Keratinocyte (primary cell): ENCODE results near the gene NLRC5.

Experiments
- EZH2 ChIP-seq: IDR thresholded peaks from one replicate; pipeline ENCODE4 v1.6.1; 2012; ENCODE audit warnings: inconsistent platforms, mild to moderate bottlenecking, low read length, moderate library complexity
- TF ChIP-seq, protein P1 (sequence below), 3 experiments: IDR thresholded peaks in 1 of 3; conservative IDR thresholded peaks in 1 of 3; optimal IDR thresholded peaks in 1 of 3; 2 replicates in 2 of 3; 3 replicates in 1 of 3; pipeline versions ENCODE3 to v1.5.1; 2011; ENCODE audit warnings: low read length in 3 of 3, mild to moderate bottlenecking in 3 of 3, moderate library complexity in 2 of 3, control low read depth in 1 of 3, inconsistent platforms in 1 of 3; ENCODE audit not compliant: insufficient read depth in 2 of 3; ENCODE audit errors: extremely low read depth in 1 of 3

DNA sequence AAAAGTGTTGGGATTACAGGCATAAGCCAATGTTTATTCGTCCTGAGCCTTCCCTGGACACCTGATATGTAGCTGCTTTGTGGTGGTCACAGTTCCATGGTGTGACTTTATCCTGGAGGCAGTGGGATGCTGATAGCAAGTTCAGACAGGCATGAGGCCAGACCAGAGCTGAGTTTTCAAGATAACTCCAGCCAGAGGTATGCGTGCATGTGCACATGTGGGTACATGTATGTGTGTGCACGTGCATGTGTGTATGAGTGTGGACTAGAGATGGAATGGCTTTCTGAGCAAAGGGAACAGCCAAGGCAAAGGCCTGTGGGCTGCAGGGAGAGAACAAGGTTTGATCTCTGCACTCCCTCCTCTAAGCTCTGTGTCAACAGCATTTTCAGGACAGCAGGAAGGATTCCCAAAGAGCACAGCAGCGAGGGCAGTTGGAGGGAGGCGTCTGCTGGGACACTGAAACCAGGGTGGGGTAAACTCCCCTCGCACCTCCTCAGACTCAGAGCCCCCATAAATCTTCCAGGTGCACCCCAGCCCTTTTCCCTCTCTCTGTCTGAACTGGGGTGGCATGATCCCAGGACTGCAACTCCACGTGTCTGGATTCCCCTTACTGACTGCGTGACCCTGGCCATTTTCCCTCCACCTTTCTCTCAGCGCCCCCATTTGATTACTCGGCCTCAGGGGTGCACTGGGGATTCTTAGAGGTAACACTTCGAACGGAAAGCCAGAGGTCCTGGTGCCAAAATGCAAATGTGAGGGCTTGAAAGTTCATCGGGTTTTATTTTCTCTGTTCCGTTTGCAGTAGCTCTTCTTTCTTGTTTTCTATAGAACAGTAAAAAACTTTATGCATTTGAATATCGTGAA is 15.3 kb downstream of the NLRC5 start:
- TF ChIP-seq, protein P1, sequence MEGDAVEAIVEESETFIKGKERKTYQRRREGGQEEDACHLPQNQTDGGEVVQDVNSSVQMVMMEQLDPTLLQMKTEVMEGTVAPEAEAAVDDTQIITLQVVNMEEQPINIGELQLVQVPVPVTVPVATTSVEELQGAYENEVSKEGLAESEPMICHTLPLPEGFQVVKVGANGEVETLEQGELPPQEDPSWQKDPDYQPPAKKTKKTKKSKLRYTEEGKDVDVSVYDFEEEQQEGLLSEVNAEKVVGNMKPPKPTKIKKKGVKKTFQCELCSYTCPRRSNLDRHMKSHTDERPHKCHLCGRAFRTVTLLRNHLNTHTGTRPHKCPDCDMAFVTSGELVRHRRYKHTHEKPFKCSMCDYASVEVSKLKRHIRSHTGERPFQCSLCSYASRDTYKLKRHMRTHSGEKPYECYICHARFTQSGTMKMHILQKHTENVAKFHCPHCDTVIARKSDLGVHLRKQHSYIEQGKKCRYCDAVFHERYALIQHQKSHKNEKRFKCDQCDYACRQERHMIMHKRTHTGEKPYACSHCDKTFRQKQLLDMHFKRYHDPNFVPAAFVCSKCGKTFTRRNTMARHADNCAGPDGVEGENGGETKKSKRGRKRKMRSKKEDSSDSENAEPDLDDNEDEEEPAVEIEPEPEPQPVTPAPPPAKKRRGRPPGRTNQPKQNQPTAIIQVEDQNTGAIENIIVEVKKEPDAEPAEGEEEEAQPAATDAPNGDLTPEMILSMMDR (optimal IDR thresholded peaks at IDR 0.05 in 1 of 3, IDR thresholded peaks at IDR 0.05 in 1 of 3, conservative IDR thresholded peaks at IDR 0.05 in 1 of 3; ENCODE audit: extremely low read depth in 1 of 3, insufficient read depth in 2 of 3, low read length in 3 of 3): no peak
- TF ChIP-seq EZH2: no peak
